ENCODE results near the gene GRID1.

GRID1 gene

GRCh38 chr10:86353506-86354485 is 12.8 kb downstream of the GRID1 start:
- DNase-seq, result no peak

- no peak for DNase-seq
Observed at GRCh38 chr10:86350897-86351296, 15.7 kb downstream of the GRID1 start.

- DNase-seq, result no peak
Observed at GRCh38 chr10:86349940-86350630, 16.5 kb downstream of the GRID1 start.

GRCh38 chr10:86349474-86349873 is 17.1 kb downstream of the GRID1 start:
- no peak for DNase-seq

GRCh38 chr10:86348321-86349210 is 18.0 kb downstream of the GRID1 start:
- no peak for DNase-seq

GRCh38 chr10:86347856-86348255 is 18.7 kb downstream of the GRID1 start:
- no peak for DNase-seq

- DNase-seq, result no peak
Observed at GRCh38 chr10:86346799-86347665, 19.6 kb downstream of the GRID1 start.

GRCh38 chr10:86345859-86346798 is 20.5 kb downstream of the GRID1 start:
- DNase-seq, result no peak

GRCh38 chr10:86345296-86345858 is 21.2 kb downstream of the GRID1 start:
- no peak for DNase-seq

GRCh38 chr10:86344714-86345161 is 21.9 kb downstream of the GRID1 start:
- DNase-seq, result no peak

GRCh38 chr10:86344281-86344680 is 22.3 kb downstream of the GRID1 start:
- DNase-seq, result no peak

- no peak for DNase-seq
Observed at GRCh38 chr10:86343761-86344160, 22.8 kb downstream of the GRID1 start.

GRCh38 chr10:86342111-86342863 is 24.3 kb downstream of the GRID1 start:
- DNase-seq, result peak; percentile 1

- DNase-seq, result no peak
Observed at GRCh38 chr10:86341361-86341811, 25.2 kb downstream of the GRID1 start.

- DNase-seq, result no peak
Observed at GRCh38 chr10:86340991-86341260, 25.7 kb downstream of the GRID1 start.

- DNase-seq, result no peak
Observed at GRCh38 chr10:86340176-86340990, 26.2 kb downstream of the GRID1 start.

- DNase-seq, result no peak
Observed at GRCh38 chr10:86339226-86339865, 27.2 kb downstream of the GRID1 start.

- no peak for DNase-seq
Observed at GRCh38 chr10:86337121-86337601, 29.4 kb downstream of the GRID1 start.

Data from activated T-cell treated with anti-CD3 and anti-CD28 coated beads, Interleukin-2, amount 50 U/mL, for 1 hour (primary cell).